Mammary epithelial cell (primary cell): ENCODE data around the gene MYO10.

Experiments used
- CTCF ChIP-seq, 2 donors: IDR thresholded peaks in 1 of 2; conservative IDR thresholded peaks in 1 of 2; 2 replicates each; pipeline ENCODE4 v1.5.1; 2011 to 2012; ENCODE audit warnings: inconsistent platforms in 2 of 2, low read length in 2 of 2, mild to moderate bottlenecking in 2 of 2, control low read depth in 1 of 2, low read depth in 1 of 2; ENCODE audit not compliant: insufficient read depth in 1 of 2; ENCODE audit errors: extremely low read depth in 1 of 2
- EZH2 ChIP-seq: IDR thresholded peaks from 2 replicates; pipeline ENCODE4 v1.6.1; 2012; ENCODE audit warnings: low read length, inconsistent platforms, borderline replicate concordance

- TF ChIP-seq CTCF (conservative IDR thresholded peaks at IDR 0.05 in 1 of 2, IDR thresholded peaks at IDR 0.05 in 1 of 2; ENCODE audit: extremely low read depth in 1 of 2, insufficient read depth in 1 of 2, low read depth in 1 of 2, low read length in 2 of 2): no peak
- TF ChIP-seq EZH2: no peak
Measured at GRCh38 chr5:16885635-16886365, 50.3 kb downstream of the MYO10 start.
